ENCODE measurements around the gene TNFAIP2.

DNA sequence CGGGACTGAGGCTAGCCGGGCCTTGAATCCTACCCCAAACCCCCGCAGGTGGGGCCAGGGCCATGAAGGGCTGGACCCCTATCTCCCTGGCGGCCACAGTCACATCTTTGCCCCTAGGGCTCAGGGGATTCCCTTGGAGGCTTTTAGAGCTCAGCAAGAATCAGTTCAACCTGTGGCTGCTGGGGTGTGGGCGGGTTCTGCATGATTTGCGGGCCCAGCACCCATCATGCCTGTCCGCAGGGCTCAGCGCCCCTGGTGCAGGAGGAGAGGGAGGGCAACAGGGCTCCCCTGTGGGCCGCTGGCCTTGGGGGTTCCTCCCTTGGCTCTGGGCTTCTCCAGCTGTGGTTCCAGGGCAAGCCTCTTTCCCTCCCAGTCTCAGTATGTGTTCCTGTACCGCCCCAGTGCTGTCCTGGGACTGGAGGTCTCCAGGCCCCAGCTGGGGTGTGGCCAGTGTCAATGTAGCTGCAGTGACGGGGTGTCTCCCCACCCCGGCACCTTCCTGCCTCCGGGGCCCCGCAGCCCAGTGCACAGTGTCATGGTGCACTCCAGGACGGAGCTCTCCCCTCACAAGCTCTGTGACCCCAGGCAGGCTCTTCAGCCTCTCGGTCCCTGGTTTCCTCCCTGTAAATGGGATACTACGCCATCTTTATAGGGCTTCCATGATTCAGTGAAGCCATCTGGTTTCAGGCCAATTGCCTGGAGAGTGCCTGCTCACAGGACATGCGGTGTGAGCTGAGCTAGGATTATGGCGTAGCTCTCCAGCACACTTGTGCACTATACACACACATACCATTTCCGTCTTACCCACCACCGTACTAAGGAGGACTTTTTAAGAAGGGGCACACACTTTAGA, 49.2 kb upstream of the TNFAIP2 start:
- TF ChIP-seq, protein P1, sequence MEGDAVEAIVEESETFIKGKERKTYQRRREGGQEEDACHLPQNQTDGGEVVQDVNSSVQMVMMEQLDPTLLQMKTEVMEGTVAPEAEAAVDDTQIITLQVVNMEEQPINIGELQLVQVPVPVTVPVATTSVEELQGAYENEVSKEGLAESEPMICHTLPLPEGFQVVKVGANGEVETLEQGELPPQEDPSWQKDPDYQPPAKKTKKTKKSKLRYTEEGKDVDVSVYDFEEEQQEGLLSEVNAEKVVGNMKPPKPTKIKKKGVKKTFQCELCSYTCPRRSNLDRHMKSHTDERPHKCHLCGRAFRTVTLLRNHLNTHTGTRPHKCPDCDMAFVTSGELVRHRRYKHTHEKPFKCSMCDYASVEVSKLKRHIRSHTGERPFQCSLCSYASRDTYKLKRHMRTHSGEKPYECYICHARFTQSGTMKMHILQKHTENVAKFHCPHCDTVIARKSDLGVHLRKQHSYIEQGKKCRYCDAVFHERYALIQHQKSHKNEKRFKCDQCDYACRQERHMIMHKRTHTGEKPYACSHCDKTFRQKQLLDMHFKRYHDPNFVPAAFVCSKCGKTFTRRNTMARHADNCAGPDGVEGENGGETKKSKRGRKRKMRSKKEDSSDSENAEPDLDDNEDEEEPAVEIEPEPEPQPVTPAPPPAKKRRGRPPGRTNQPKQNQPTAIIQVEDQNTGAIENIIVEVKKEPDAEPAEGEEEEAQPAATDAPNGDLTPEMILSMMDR (conservative IDR thresholded peaks at IDR 0.05): no peak
- TF ChIP-seq EZH2 (IDR thresholded peaks at IDR 0.05; ENCODE audit: low read depth): no peak

Data from PC-9 (cell line).